GM12801 (cell line): ENCODE measurements around the gene GDPD2.

Source experiments
- CTCF ChIP-seq: IDR thresholded peaks from one replicate; pipeline ENCODE4 v1.5.1; 2011; ENCODE audit warnings: control low read depth; ENCODE audit not compliant: insufficient read length; ENCODE audit errors: extremely low read depth

Gene GDPD2

GRCh38 chrX:70442224-70442623 is 19.1 kb downstream of the GDPD2 start:
- no peak for TF ChIP-seq CTCF

- no peak for TF ChIP-seq CTCF
Measured at GRCh38 chrX:70444326-70444945, 21.3 kb downstream of the GDPD2 start, which contains the start of gene DLG3. Gene DLG3, plus strand, starts transcription at chrX:70444835. Its CDS starts 367 bp downstream, at chrX:70445202.

- TF ChIP-seq CTCF = no peak
Measured at GRCh38 chrX:70444946-70445656, 22.0 kb downstream of the GDPD2 start.

GRCh38 chrX:70445951-70446350 is 22.8 kb downstream of the GDPD2 start:
- TF ChIP-seq CTCF = no peak

- TF ChIP-seq CTCF = no peak
Measured at GRCh38 chrX:70446380-70447350, 23.6 kb downstream of the GDPD2 start.

- TF ChIP-seq CTCF = no peak
Measured at GRCh38 chrX:70449457-70449966, 26.4 kb downstream of the GDPD2 start.
